ENCODE measurements around the gene RREB1.
A peak's percentile ranks its signal among the peaks of the same experiment; 100 is the strongest.

The RREB1 gene

DNA sequence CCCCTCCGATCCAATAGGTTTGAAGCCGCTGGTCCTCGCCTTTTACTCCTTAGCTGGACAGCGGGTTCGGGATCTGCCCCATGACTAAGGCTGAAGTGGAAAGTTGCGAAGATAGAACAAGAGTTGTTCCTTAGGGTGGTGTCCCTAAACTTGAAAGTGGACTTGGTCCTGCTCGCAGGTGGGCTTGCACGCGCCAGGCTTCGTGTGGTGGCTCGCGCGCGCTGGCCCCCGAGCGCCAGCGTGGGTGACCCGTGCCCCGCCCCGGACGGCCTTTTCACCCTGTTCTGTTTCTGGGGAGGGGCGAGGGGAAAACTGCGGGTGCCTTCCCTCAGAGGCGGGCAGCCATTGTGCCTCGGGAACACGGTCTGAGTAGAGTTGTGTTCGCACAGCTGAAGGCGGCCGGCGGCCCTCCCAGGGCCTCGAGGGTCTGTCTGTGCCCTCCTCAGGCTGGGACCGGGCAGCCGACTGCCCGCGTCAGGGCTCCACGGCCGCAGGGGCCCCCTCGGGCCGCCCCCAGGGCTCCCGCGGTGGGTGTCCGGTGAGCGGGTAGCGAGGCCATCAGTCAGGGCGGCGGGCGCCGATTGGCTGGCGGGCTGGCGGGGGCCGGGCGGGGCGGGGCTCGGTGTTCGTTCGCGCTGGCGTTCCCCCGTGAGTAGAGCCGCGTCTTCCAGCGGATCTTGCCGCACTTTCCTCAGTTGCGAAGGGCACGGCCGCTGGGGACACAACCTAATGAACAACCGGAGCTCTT is 33.0 kb downstream of the RREB1 start:
- Histone ChIP-seq H3K27ac (ENCODE audit: low read length) (no peak overlapping the region), H3K9ac (ENCODE audit: low read depth, low read length) (peak overlapping the region; percentile 81), H3K4me1 (ENCODE audit: insufficient read depth, low read length) (peaks cover 46% of the 10 kb centered on the region), H3K9me3 (ENCODE audit: insufficient read depth, low read depth, low read length) (no peaks in the 10 kb centered on the region), H3K36me3 (ENCODE audit: insufficient read depth, low read depth, low read length) (no peaks in the 10 kb centered on the region), H3K27me3 (ENCODE audit: insufficient read depth, low read length) (no peaks in the 10 kb centered on the region; the same call in 1 of the 2 replicates), H3K4me3 (ENCODE audit: low read length) (peak overlapping the region; percentile 76)

DNA sequence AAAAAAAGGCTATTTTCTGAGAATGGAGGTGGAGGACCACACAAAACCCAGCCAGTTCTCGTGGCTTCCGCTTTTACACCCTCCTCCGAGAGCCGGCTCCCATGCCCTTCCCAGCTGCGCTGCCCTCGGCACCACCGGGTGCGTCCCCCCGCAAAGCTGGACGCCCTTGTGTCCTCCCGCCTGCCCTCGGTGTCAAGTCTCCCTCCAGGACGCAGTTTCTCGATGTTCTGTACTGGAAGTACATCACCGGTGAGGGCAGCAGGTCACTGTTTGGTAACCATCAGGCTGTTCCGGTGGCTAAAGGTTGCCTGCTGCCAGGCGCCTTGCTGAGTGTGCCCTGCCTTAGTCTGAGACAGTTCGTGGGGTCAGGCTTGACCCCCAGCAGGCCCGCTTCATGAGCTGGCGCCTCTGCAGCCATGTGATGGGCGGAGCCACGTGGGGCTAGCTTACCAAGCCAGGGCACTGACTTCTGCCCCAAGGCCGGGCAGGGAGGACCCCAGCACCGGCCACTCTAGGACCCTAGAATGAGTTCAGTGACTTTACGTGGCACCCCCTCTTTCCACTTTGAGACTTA is 34.6 kb downstream of the RREB1 start:
- Histone ChIP-seq H3K4me3 (ENCODE audit: low read length) (no peak overlapping the region), H3K36me3 (ENCODE audit: insufficient read depth, low read depth, low read length) (no peaks in the 10 kb centered on the region), H3K9me3 (ENCODE audit: insufficient read depth, low read depth, low read length) (no peaks in the 10 kb centered on the region), H3K9ac (ENCODE audit: low read depth, low read length) (no peak overlapping the region), H3K27me3 (ENCODE audit: insufficient read depth, low read length) (no peaks in the 10 kb centered on the region; the same call in 1 of the 2 replicates), H3K27ac (ENCODE audit: low read length) (no peak overlapping the region), H3K4me1 (ENCODE audit: insufficient read depth, low read length) (peaks cover 56% of the 10 kb centered on the region)

DNA sequence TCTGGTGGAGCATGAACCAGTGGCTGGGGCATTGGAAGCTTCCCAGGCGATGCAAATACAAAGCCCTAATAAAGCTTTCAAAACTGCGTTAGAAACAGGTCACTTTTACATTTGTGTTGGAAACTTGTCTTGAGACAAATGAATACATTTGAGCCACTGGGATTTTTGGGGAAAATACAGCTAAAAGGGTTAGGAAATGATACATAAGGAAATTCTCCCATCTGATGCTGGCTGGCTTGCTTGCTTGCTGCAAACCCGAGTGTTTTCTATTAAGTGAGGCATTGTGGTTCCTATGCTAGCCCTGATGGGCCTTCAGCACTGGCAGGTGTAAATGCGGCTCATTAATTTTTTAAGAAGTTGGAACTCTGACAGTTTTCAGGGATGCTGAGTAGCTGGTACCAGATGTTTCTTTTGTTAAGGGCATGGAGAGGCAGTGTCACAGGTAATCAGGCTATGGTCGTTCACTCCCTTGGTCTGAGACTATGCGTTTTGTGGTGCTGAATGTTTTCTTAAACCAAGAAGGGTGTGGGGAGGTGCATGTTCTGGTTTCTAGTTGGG is 35.2 kb downstream of the RREB1 start:
- Histone ChIP-seq H3K27me3 (ENCODE audit: insufficient read depth, low read length) (no peaks in the 10 kb centered on the region; the same call in 1 of the 2 replicates), H3K36me3 (ENCODE audit: insufficient read depth, low read depth, low read length) (no peaks in the 10 kb centered on the region), H3K27ac (ENCODE audit: low read length) (no peak overlapping the region), H3K9me3 (ENCODE audit: insufficient read depth, low read depth, low read length) (no peaks in the 10 kb centered on the region), H3K4me1 (ENCODE audit: insufficient read depth, low read length) (peaks cover 55% of the 10 kb centered on the region), H3K9ac (ENCODE audit: low read depth, low read length) (no peak overlapping the region), H3K4me3 (ENCODE audit: low read length) (no peak overlapping the region)

DNA sequence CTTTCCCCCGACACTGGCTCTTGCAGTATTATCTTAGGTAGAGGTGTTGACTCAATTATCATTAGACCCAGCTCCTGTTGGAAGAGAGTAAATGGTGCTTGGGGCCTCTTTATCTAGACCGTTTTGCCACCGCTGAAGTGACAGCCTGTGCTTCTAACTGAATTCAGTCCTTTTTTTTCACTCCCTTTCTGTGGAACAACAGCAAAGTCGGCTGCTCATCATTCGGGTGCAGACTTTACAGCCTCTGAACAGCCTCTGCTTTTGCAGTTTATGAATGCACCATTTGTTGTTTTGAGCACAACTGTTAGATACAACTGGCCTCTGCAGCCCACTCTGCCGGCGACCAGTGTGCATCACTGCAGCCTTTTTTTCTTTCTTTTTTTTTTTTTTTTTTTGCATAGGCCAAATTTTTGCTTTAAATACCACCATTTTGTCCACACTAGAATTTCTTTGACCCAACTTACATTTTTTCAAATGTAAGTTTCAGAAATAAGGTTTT is 35.8 kb downstream of the RREB1 start:
- Histone ChIP-seq H3K27ac (ENCODE audit: low read length) (no peak overlapping the region), H3K4me1 (ENCODE audit: insufficient read depth, low read length) (peaks cover 52% of the 10 kb centered on the region)

DNA sequence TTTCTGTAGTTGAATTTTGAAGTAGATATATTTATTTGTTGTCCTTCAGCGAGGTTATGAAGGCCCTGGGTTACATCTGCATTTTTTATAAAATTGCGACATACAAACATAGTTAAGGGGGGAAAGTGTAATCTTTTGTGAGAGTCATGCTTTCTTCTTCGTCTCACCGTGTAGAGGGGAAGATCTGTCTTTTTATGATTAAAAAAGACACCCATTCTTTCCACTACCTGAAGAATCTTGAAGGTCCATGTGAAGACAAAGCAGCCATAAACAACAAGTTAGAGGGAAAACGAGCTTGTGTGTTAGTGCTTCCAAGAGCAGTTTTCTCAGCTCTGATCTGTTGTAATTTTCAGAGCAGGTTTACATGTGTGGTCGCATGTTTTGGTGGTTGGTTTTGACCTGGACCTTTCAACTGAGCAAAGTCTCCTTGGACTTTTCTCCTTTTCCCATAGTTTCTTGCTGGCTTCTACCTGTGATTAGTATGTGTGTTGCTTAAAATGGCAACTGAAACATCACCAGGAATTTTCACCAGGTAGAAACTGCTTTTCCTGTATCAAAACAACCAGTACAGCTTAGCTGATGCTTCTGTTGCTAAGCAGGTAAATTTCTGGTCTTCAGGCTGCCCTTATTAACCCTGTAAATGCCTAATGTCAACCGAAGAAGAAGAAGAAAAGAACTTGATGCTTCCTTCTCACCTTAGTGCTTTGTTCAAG is 37.3 kb downstream of the RREB1 start:
- H3K27me3 ChIP-seq (ENCODE audit: insufficient read depth, low read length), result no peaks in the 10 kb centered on the region; the same call in 1 of the 2 replicates
- H3K27ac ChIP-seq (ENCODE audit: low read length), result peak overlapping the region; percentile 77
- no peaks in the 10 kb centered on the region for H3K9me3 ChIP-seq (ENCODE audit: insufficient read depth, low read depth, low read length)
- H3K4me1 ChIP-seq (ENCODE audit: insufficient read depth, low read length), result peaks cover 45% of the 10 kb centered on the region
- H3K36me3 ChIP-seq (ENCODE audit: insufficient read depth, low read depth, low read length), result no peaks in the 10 kb centered on the region
- peak overlapping the region; percentile 47; the same call in 1 of the 2 replicates for H3K9ac ChIP-seq (ENCODE audit: low read depth, low read length)
- H3K4me3 ChIP-seq (ENCODE audit: low read length), result peak overlapping the region; percentile 41

More for the DNA sequence above, 35.8 kb downstream of the RREB1 start:
- no peaks in the 10 kb centered on the region; the same call in 1 of the 2 replicates for H3K27me3 ChIP-seq (ENCODE audit: insufficient read depth, low read length)
- no peaks in the 10 kb centered on the region for H3K9me3 ChIP-seq (ENCODE audit: insufficient read depth, low read depth, low read length)
- H3K9ac ChIP-seq (ENCODE audit: low read depth, low read length), result no peak overlapping the region
- no peak overlapping the region for H3K4me3 ChIP-seq (ENCODE audit: low read length)
- no peaks in the 10 kb centered on the region for H3K36me3 ChIP-seq (ENCODE audit: insufficient read depth, low read depth, low read length)

DNA sequence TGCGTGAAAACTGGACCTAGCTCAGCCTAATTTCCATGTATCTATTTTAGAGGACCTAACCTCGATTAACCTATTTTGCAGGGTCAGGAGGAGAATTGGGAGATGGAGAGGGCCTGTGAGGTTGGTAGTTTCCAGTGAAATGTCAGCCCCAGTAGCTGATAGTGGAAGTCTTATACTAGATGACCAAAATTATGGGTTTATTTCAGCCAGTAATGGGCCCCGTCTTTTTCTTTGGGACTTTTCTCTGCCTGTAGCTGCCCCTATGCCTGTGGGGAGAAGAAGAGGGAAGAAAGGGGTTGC is 37.8 kb downstream of the RREB1 start:
- peak overlapping the region; percentile 41; the same call in 1 of the 2 replicates for H3K4me3 ChIP-seq (ENCODE audit: low read length)
- peak overlapping the region; percentile 77 for H3K27ac ChIP-seq (ENCODE audit: low read length)
- no peaks in the 10 kb centered on the region for H3K36me3 ChIP-seq (ENCODE audit: insufficient read depth, low read depth, low read length)
- no peaks in the 10 kb centered on the region for H3K9me3 ChIP-seq (ENCODE audit: insufficient read depth, low read depth, low read length)
- H3K4me1 ChIP-seq (ENCODE audit: insufficient read depth, low read length), result peaks cover 47% of the 10 kb centered on the region
- peak overlapping the region; percentile 47; the same call in 1 of the 2 replicates for H3K9ac ChIP-seq (ENCODE audit: low read depth, low read length)
- no peaks in the 10 kb centered on the region; the same call in 1 of the 2 replicates for H3K27me3 ChIP-seq (ENCODE audit: insufficient read depth, low read length)

DNA sequence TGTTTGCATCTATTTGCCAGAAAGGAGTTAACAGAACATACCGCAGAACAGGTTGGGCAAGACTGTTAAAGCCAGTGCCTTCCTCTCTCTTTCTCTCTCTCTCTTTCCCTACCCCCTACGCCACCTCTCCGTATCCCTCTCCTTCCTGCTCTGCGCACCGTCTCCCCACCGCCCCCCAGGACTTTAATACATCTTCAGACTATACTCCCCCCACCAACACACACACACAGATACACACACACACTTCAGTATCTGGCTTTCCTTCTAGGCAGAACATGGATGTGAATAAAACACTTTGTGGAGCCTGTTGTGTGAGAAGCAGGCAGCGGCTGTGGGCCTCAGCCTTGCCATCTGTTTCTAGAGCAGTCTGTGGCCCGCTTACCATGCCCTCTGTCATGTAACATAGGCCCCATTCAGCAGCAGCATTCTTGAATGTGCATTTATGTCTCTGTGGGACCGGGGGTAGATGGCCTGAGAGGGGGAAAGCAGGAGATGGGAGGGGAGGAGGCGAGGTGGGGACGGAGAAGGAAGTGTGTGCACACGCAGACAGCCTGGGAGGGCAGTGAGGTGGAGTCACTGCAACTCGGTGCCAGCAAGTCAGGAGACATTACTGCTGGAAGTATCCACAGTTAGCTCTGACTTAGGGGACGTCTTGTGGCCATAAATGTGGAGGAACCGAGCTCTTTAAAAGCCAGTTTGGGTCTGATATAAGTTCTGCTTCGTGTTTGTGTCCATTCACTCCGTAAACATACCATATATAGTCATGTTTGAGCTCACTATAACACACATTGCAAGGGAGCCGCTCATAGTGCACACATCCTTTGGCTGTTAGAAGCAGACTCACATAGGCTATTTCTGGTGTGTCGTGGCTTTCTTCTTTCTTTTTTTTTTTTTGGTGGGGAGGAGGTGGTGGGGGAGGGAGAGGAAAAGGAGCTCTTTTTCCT is 38.4 kb downstream of the RREB1 start:
- Histone ChIP-seq H3K9me3 (ENCODE audit: insufficient read depth, low read depth, low read length) (no peaks in the 10 kb centered on the region), H3K4me1 (ENCODE audit: insufficient read depth, low read length) (peaks cover 53% of the 10 kb centered on the region), H3K36me3 (ENCODE audit: insufficient read depth, low read depth, low read length) (no peaks in the 10 kb centered on the region), H3K9ac (ENCODE audit: low read depth, low read length) (peak overlapping the region; percentile 47; the same call in 1 of the 2 replicates), H3K27ac (ENCODE audit: low read length) (peak overlapping the region; percentile 50), H3K27me3 (ENCODE audit: insufficient read depth, low read length) (no peaks in the 10 kb centered on the region), H3K4me3 (ENCODE audit: low read length) (peak overlapping the region; percentile 41)

DNA sequence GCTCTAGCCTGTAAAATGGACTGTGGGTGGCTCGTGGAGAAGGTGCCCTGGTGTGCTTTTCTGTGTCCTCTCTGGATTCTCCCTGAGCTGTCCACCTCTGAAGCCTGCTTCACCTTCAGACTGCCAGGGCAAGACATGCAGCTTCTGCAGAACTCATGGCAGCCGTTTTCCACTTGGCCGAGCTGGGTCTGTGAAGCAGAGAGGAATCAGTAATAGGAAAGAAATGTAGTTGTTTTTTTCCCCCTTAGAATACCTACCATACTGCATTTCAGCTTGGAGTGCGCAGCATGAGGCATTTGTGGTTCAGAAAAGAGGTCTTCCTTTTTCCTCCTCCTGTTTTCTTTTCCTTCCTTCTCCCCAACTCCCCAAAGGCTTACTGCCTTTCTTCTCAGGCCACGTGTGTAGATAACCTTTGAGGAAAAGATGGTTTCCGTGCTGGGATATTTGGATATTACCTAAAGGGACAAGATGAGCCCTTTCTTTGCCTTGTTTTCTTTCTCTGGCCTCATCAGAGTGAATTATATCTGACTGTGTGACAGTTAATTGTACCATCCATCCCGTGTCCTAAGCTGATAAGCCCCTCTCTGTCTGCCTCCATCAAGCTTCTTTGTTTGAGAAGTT is 39.4 kb downstream of the RREB1 start:
- Histone ChIP-seq H3K36me3 (ENCODE audit: insufficient read depth, low read depth, low read length) (no peaks in the 10 kb centered on the region), H3K27me3 (ENCODE audit: insufficient read depth, low read length) (no peaks in the 10 kb centered on the region), H3K4me1 (ENCODE audit: insufficient read depth, low read length) (peaks cover 51% of the 10 kb centered on the region), H3K9me3 (ENCODE audit: insufficient read depth, low read depth, low read length) (no peaks in the 10 kb centered on the region), H3K27ac (ENCODE audit: low read length) (no peak overlapping the region), H3K4me3 (ENCODE audit: low read length) (no peak overlapping the region), H3K9ac (ENCODE audit: low read depth, low read length) (peak overlapping the region; percentile 47; the same call in 1 of the 2 replicates)

DNA sequence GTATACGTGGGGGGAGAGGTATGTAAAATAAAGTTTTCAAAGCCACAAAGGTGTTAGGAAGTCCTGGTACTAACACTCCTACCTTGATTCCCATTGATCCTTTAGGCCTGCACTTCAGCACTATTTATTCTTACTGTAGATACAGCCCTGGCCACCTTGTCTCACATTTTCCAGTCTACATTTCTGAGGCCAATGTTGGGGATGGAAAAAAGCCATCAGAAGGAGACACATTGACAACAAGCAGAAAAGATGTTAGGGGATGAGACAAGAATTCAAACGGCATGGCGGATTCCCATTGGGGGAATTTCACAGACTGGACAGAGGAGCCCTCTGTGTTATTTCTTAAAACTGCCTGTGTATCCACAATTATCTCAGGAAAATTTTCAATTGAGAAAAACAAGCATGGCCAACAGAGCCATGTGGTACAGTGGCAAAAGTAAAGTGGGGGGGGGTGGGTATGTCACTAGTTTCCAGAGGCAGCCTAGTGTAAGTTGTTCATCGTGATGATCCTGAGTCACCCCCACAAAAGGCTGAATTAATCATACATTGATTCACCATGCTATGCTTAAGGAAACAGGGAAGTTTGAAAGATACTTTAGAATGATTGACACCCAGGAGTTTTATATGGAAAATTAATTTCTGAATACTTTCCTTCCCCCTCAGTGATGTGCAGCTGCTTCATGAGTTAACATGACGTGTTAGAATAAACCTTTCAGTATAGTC is 40.5 kb downstream of the RREB1 start:
- H3K9me3 ChIP-seq (ENCODE audit: insufficient read depth, low read depth, low read length), result no peaks in the 10 kb centered on the region
- no peaks in the 10 kb centered on the region for H3K27me3 ChIP-seq (ENCODE audit: insufficient read depth, low read length)
- H3K4me1 ChIP-seq (ENCODE audit: insufficient read depth, low read length), result peaks cover 49% of the 10 kb centered on the region
- no peak overlapping the region for H3K9ac ChIP-seq (ENCODE audit: low read depth, low read length)
- H3K36me3 ChIP-seq (ENCODE audit: insufficient read depth, low read depth, low read length), result no peaks in the 10 kb centered on the region
- H3K27ac ChIP-seq (ENCODE audit: low read length), result no peak overlapping the region
- H3K4me3 ChIP-seq (ENCODE audit: low read length), result no peak overlapping the region

DNA sequence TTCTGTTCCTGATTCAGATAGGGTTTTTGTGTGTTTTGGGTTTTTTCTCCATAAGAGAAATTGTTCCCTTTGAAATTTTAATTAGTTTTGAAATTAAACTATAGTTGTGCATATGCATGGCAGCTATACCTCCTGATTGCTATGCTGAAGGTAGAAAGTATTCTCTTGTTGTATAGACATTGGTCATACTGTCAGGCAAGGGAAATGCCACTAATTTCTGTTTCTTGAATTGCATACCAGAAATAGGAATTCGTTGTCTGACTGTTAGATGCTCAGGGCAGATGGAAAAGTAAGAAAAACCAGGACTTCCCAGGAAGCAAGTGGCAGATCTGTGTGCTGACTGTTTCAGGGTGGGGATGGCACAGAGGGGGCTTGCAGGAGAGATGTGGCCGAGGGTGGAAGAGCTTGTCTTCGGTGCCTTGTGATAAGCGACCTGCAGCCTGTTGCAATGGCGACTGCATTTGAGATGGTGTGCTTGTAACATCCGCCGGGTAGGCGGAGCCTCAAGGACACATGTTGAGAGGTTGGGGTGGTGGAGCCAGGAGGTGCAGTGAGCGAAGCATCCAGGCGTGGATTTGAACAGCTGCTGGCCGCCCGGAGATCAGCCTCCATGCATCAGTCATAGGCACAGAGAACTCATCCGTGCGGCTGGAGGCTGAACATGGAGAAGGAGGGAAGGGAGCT is 42.8 kb downstream of the RREB1 start:
- Histone ChIP-seq H3K27me3 (ENCODE audit: insufficient read depth, low read length) (no peaks in the 10 kb centered on the region), H3K27ac (ENCODE audit: low read length) (no peak overlapping the region), H3K9me3 (ENCODE audit: insufficient read depth, low read depth, low read length) (no peaks in the 10 kb centered on the region), H3K4me3 (ENCODE audit: low read length) (no peak overlapping the region), H3K4me1 (ENCODE audit: insufficient read depth, low read length) (peaks cover 34% of the 10 kb centered on the region), H3K9ac (ENCODE audit: low read depth, low read length) (no peak overlapping the region), H3K36me3 (ENCODE audit: insufficient read depth, low read depth, low read length) (no peaks in the 10 kb centered on the region)

Measured in iPS-20b (cell line).